PFSK-1 (cell line): ENCODE results near the gene TACR3.

Experiments
- FOXP2 ChIP-seq: optimal IDR thresholded peaks from 2 replicates; pipeline ENCODE3; 2011; ENCODE audit warnings: borderline replicate concordance, control low read depth, inconsistent platforms; ENCODE audit not compliant: insufficient read depth; ENCODE audit errors: extremely low read length, extremely low read depth
- POLR2AphosphoS5 ChIP-seq: IDR thresholded peaks from 2 replicates; pipeline ENCODE4 v1.6.1; 2012; ENCODE audit warnings: low read depth, mild to moderate bottlenecking, control low read depth, low read length, moderate library complexity
- REST ChIP-seq, 2 experiments: IDR thresholded peaks; 2 replicates each; pipeline versions ENCODE4 v1.6.1 to v1.8.0; 2011 to 2012; ENCODE audit warnings: low read depth in 2 of 2, low read length in 2 of 2, control low read depth in 1 of 2, inconsistent platforms in 1 of 2, mild to moderate bottlenecking in 1 of 2, moderate library complexity in 1 of 2; ENCODE audit not compliant: insufficient read depth in 1 of 2
- SIN3A ChIP-seq: IDR thresholded peaks from 2 replicates; pipeline ENCODE4 v1.6.1; 2012; ENCODE audit warnings: mild to moderate bottlenecking, low read length, moderate library complexity, borderline replicate concordance; ENCODE audit not compliant: insufficient read depth
- TAF1 ChIP-seq: IDR thresholded peaks from 2 replicates; pipeline ENCODE4 v1.6.1; 2012; ENCODE audit warnings: low read length, control low read depth, borderline replicate concordance; ENCODE audit not compliant: insufficient read depth

Gene TACR3

GRCh38 chr4:103673983-103674382, 45.8 kb downstream of the TACR3 start:
- TF ChIP-seq SIN3A, result no peak
- TF ChIP-seq REST (IDR thresholded peaks at IDR 0.05; ENCODE audit: insufficient read depth in 1 of 2, low read depth in 2 of 2, low read length in 2 of 2), result no peak
- no peak for TF ChIP-seq POLR2AphosphoS5
- TF ChIP-seq TAF1, result no peak
- TF ChIP-seq FOXP2, result no peak

GRCh38 chr4:103664436-103665075, 55.2 kb downstream of the TACR3 start:
- TF ChIP-seq SIN3A (no peak), POLR2AphosphoS5 (no peak), FOXP2 (no peak), TAF1 (no peak), REST (IDR thresholded peaks at IDR 0.05; ENCODE audit: insufficient read depth in 1 of 2, low read depth in 2 of 2, low read length in 2 of 2) (no peak)

GRCh38 chr4:103648541-103648940, 71.2 kb downstream of the TACR3 start:
- TF ChIP-seq POLR2AphosphoS5 (no peak), SIN3A (no peak), REST (IDR thresholded peaks at IDR 0.05; ENCODE audit: insufficient read depth in 1 of 2, low read depth in 2 of 2, low read length in 2 of 2) (no peak), FOXP2 (no peak), TAF1 (no peak)

GRCh38 chr4:103645991-103646390, 73.8 kb downstream of the TACR3 start:
- TF ChIP-seq REST (IDR thresholded peaks at IDR 0.05; ENCODE audit: insufficient read depth in 1 of 2, low read depth in 2 of 2, low read length in 2 of 2), result no peak
- no peak for TF ChIP-seq TAF1
- no peak for TF ChIP-seq FOXP2
- no peak for TF ChIP-seq SIN3A
- no peak for TF ChIP-seq POLR2AphosphoS5

GRCh38 chr4:103634236-103634635, 85.5 kb downstream of the TACR3 start:
- TF ChIP-seq REST (IDR thresholded peaks at IDR 0.05; ENCODE audit: insufficient read depth in 1 of 2, low read depth in 2 of 2, low read length in 2 of 2) (no peak), SIN3A (no peak), POLR2AphosphoS5 (no peak), TAF1 (no peak), FOXP2 (no peak)
